Sigmoid colon (tissue), 4 donors: ENCODE data around the gene SYNPO2.

Experiments
- CTCF ChIP-seq, 4 experiments: fragments of 450-650 bp in 3 of 4; fragments of 200-600 bp in 1 of 4; IDR thresholded peaks; one replicate each; pipeline ENCODE4 v1.5.1; 2016 to 2019; ENCODE audit warnings: antibody characterized with exemption in 4 of 4, mild to moderate bottlenecking in 3 of 4, moderate library complexity in 2 of 4
- EP300 ChIP-seq, 4 donors: sonication (generic); formaldehyde crosslinking; IDR thresholded peaks; one replicate each; pipeline ENCODE4 v1.6.1; 2017; ENCODE audit warnings: antibody characterized with exemption in 4 of 4
- POLR2A ChIP-seq, 2 donors: fragments of 450-650 bp; IDR thresholded peaks; one replicate each; pipeline ENCODE4 v1.6.1; 2016; ENCODE audit warnings: antibody characterized with exemption in 2 of 2, mild to moderate bottlenecking in 2 of 2, moderate library complexity in 2 of 2
- POLR2AphosphoS5 ChIP-seq, 4 donors: sonication (generic); formaldehyde crosslinking; IDR thresholded peaks; one replicate each; pipeline ENCODE4 v1.6.1; 2017; ENCODE audit warnings: antibody characterized with exemption in 4 of 4

GRCh38 chr4:119068529-119068962 is 179.9 kb downstream of the SYNPO2 start:
- TF ChIP-seq POLR2AphosphoS5 (IDR thresholded peaks at IDR 0.05) (peak; percentile 55 to 77 (median 76)), EP300 (IDR thresholded peaks at IDR 0.05) (peak; percentile 25 to 92 (median 58)), CTCF (IDR thresholded peaks at IDR 0.05) (no peak), POLR2A (IDR thresholded peaks at IDR 0.05) (no peak)
